Measurements from ENCODE around the gene AFF2.

Gene AFF2

DNA sequence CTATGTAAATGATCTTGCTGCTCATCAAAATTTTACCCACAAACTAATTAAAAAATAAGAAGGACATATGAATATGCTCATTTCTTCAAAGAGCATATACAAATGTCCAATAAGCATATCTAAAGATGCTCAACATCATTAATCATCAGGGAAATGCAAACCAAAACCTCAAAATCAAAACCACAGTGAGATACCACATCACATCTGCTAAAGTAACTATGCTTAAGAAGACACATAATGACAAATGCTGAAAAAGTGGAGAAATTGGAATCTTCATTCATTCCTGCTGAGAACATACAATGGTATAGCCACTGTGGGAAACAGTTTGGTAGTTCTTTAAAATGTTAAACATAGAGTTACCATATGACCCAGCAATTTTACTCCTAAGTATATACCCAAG lies 81.9 kb downstream of the AFF2 start:
- no peaks in the 10 kb centered on the region for H3K27me3 ChIP-seq
- H3K9me3 ChIP-seq, result no peaks in the 10 kb centered on the region
- no peak overlapping the region for H3K4me3 ChIP-seq (ENCODE audit: low read depth, low read length)
- no peaks in the 10 kb centered on the region for H3K36me3 ChIP-seq
- DNase-seq, result no peak
- TF ChIP-seq, protein P1, sequence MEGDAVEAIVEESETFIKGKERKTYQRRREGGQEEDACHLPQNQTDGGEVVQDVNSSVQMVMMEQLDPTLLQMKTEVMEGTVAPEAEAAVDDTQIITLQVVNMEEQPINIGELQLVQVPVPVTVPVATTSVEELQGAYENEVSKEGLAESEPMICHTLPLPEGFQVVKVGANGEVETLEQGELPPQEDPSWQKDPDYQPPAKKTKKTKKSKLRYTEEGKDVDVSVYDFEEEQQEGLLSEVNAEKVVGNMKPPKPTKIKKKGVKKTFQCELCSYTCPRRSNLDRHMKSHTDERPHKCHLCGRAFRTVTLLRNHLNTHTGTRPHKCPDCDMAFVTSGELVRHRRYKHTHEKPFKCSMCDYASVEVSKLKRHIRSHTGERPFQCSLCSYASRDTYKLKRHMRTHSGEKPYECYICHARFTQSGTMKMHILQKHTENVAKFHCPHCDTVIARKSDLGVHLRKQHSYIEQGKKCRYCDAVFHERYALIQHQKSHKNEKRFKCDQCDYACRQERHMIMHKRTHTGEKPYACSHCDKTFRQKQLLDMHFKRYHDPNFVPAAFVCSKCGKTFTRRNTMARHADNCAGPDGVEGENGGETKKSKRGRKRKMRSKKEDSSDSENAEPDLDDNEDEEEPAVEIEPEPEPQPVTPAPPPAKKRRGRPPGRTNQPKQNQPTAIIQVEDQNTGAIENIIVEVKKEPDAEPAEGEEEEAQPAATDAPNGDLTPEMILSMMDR (IDR thresholded peaks at IDR 0.05; ENCODE audit: low read depth, low read length), result no peak
- no peaks in the 10 kb centered on the region for H3K4me1 ChIP-seq

DNA sequence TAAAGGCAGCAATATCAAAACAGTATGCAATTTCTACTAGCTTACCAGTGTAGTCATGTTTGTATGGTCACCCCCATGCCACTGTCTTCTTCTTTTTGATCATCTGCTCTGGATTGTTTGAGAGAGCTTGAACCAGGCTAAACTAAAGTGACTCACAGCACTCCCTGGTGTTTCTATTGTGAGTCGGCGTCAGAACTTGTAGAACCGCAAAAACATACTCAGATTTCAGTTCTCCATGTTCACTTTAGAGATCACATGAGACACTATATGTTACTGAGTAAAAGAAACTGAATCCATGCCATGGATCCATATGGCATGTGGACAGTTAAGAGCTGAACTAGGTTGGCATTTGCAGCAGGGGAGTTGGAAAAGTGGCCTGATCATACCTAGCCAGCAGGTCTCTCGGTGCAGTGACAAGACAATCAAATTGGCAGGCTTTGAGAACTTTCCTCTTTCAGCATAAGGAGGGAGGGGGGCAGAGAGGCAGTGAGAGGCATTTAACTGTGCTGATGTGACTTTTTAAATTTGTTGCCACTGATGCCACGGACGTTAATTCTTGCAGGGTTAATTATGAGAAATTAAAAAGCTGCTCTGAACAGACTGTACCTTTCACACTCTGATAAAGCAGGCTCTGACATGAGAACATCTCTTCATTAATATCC lies 88.4 kb downstream of the AFF2 start:
- H3K9me3 ChIP-seq, result no peaks in the 10 kb centered on the region
- TF ChIP-seq, protein P1 (IDR thresholded peaks at IDR 0.05; ENCODE audit: low read depth, low read length), result no peak
- H3K36me3 ChIP-seq, result no peaks in the 10 kb centered on the region
- H3K4me3 ChIP-seq (ENCODE audit: low read depth, low read length), result no peak overlapping the region
- no peaks in the 10 kb centered on the region for H3K27me3 ChIP-seq
- H3K4me1 ChIP-seq, result no peaks in the 10 kb centered on the region
- DNase-seq, result no peak

DNA sequence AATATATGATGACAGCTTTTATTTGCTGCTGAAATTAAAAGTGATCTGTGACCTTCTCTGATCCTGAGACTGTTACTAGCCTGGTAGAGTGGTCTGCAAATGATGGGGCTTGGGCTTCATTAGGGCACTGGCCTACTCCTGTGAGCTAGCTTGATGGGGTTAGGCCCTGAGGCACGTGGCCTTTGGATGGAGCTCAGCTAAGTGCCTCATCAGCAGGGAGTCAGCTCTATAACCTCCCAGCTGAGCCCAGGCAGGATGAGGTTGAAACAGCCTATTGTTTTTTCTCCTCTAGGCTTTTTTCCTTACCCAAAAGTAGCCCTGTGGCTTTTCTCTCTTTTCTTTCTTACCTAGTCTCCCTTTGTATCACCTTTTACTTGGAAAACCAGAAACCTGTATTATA lies 92.2 kb downstream of the AFF2 start:
- TF ChIP-seq, protein P1 (IDR thresholded peaks at IDR 0.05; ENCODE audit: low read depth, low read length), result no peak
- Histone ChIP-seq H3K27me3 (no peaks in the 10 kb centered on the region), H3K4me1 (no peaks in the 10 kb centered on the region), H3K9me3 (no peaks in the 10 kb centered on the region), H3K36me3 (no peaks in the 10 kb centered on the region), H3K4me3 (ENCODE audit: low read depth, low read length) (no peak overlapping the region)
- DNase-seq, result no peak

DNA sequence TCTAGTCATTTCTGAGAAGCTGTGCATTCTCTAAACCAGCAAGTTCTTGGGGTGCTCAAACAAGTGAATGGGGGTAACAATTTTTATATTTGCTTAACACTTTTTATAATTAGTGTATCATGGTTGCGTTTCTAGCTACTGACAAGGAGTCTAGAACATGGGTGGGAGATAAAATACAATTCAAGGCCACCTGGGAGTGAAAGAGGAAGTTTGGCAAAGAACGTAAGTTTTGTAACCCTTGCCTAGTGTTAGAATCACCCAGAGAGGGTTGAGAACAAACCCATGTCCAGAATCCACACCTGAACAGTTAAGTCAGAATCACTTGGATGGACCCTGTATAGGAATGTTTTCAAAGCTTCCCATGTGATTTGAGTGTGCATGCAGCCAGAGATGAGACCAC lies 92.7 kb downstream of the AFF2 start:
- H3K36me3 ChIP-seq, result no peaks in the 10 kb centered on the region
- DNase-seq, result no peak
- no peaks in the 10 kb centered on the region for H3K4me1 ChIP-seq
- H3K4me3 ChIP-seq (ENCODE audit: low read depth, low read length), result no peak overlapping the region
- H3K9me3 ChIP-seq, result no peaks in the 10 kb centered on the region
- no peaks in the 10 kb centered on the region for H3K27me3 ChIP-seq
- TF ChIP-seq, protein P1 (IDR thresholded peaks at IDR 0.05; ENCODE audit: low read depth, low read length), result no peak

DNA sequence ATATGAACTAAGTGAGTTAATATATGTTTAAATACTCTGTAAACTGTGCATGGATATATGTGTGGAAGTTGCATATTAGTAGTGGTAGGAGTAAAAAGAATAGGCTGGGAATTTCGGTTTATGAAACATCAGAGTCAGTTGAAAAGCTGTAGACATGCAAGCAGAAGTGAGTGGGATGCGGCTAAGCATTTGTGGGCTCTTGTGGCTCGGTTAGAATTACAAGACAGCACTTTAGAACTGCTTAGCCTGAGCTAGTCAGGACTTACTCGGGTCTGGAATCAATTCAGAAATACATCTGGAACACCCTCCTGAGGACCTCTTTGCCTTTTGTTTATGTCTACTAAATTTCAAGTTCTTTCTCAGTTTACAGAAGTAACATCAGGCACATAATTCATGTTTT lies 93.6 kb downstream of the AFF2 start:
- TF ChIP-seq, protein P1 (IDR thresholded peaks at IDR 0.05; ENCODE audit: low read depth, low read length), result no peak
- Histone ChIP-seq H3K27me3 (no peaks in the 10 kb centered on the region), H3K36me3 (no peaks in the 10 kb centered on the region), H3K4me3 (ENCODE audit: low read depth, low read length) (no peak overlapping the region), H3K4me1 (no peaks in the 10 kb centered on the region), H3K9me3 (no peaks in the 10 kb centered on the region)
- no peak for DNase-seq

DNA sequence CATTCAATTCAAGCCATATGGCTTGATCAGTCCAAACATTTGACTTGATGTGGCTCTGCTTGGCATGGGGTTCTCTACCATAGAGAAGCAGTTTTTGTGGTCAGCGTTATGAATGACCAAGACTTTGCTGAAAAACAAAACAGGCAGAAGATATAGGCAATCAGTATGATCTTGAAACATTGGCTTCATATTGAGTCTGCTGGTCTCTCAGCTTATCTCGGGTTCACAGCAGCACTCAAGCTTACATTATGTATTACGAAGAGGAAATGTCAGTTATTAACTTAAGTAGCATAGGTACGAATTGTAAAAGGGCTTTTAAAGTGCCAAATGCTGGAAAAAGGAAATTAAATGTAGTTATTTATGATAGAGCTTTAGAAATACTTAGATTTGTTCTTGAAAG lies 99.0 kb downstream of the AFF2 start:
- no peaks in the 10 kb centered on the region for H3K27me3 ChIP-seq
- H3K36me3 ChIP-seq, result no peaks in the 10 kb centered on the region
- no peak overlapping the region for H3K4me3 ChIP-seq (ENCODE audit: low read depth, low read length)
- H3K4me1 ChIP-seq, result no peaks in the 10 kb centered on the region
- no peaks in the 10 kb centered on the region for H3K9me3 ChIP-seq
- TF ChIP-seq, protein P1 (IDR thresholded peaks at IDR 0.05; ENCODE audit: low read depth, low read length), result no peak
- no peak for DNase-seq
